Measurements from ENCODE around the gene FNDC10. TPM values are rescaled to one million over a fixed set of nuclear protein-coding genes. Genes with fewer than 3 reads are reported as not detected.

Gene FNDC10
- total and polyA plus RNA-seq, 9 of the 15 experiments (the other 6 are each of a cell fraction or from before 2014, with no cell fraction given), result 0.08 to 6.3 (median 1.6) TPM

- TF ChIP-seq AFF1 (IDR thresholded peaks at IDR 0.05; ENCODE audit: low read depth in 1 of 2, partially characterized antibody in 2 of 2), result peak in 1 of 2 experiments; percentile 67
- no peak for TF ChIP-seq ZFP1 (CRISPR knock-in tag; IDR thresholded peaks at IDR 0.05)
- TF ChIP-seq ZNF124 (CRISPR knock-in tag; IDR thresholded peaks at IDR 0.05), result no peak
- no peak for TF ChIP-seq ZBTB9 (CRISPR knock-in tag; IDR thresholded peaks at IDR 0.05)
- TF ChIP-seq SMAD1 (IDR thresholded peaks at IDR 0.05; ENCODE audit: low read depth, low read length, partially characterized antibody), result peak; percentile 33
- no peak for TF ChIP-seq DLX4 (CRISPR knock-in tag; IDR thresholded peaks at IDR 0.05)
- no peak for TF ChIP-seq MEIS2 (IDR thresholded peaks at IDR 0.05; ENCODE audit: partially characterized antibody)
- no peak for TF ChIP-seq SRSF7 (optimal IDR thresholded peaks at IDR 0.05; ENCODE audit: low read depth, low read length)
- TF ChIP-seq ZNF316 (IDR thresholded peaks at IDR 0.05), result peak; percentile 11; the same call in 1 of the 2 replicates
- TF ChIP-seq TSC22D4 (tag; IDR thresholded peaks at IDR 0.05), result no peak
- no peak for TF ChIP-seq MEF2A (IDR thresholded peaks at IDR 0.05; ENCODE audit: control insufficient read depth, low read depth, low read length)
- TF ChIP-seq KDM5B (IDR thresholded peaks at IDR 0.05; ENCODE audit: insufficient replicate concordance, low read depth, low read length), result peak; percentile 84
These were observed 25.0 kb downstream of the FNDC10 start, which contains the start of gene SSU72 (continued) for GRCh38 chr1:1574721-1575537.

Data from K562 (cell line).